Large intestine (tissue), 3 donors: ENCODE data around the gene EDA. TPM values are rescaled to one million over a fixed set of nuclear protein-coding genes. Genes with fewer than 3 reads are reported as not detected.

Experiments used
- DNase-seq, 2 donors: peaks; one replicate each; pipeline versions ENCODE4 v3.0.0 to v3.0.0-alpha.2; 2013
- H3K27ac ChIP-seq: one replicate; pipeline ENCODE4 v1.5.1; 2013; ENCODE audit warnings: low read length
- H3K27me3 ChIP-seq: 2 replicates; pipeline ENCODE4 v1.6.1; 2013; ENCODE audit warnings: low read length; ENCODE audit not compliant: control insufficient read depth, insufficient read depth
- H3K36me3 ChIP-seq: 2 replicates; pipeline ENCODE4 v1.6.1; 2013; ENCODE audit warnings: low read length; ENCODE audit not compliant: control insufficient read depth, insufficient read depth
- H3K4me1 ChIP-seq: one replicate; pipeline ENCODE4 v1.6.1; 2013; ENCODE audit warnings: low read length; ENCODE audit not compliant: control insufficient read depth, insufficient read depth
- H3K4me3 ChIP-seq: one replicate; pipeline ENCODE4 v1.5.1; 2013; ENCODE audit warnings: low read length
- H3K9me3 ChIP-seq: one replicate; pipeline ENCODE4 v1.6.1; 2013; ENCODE audit warnings: mild to moderate bottlenecking, low read depth, low read length, moderate library complexity; ENCODE audit not compliant: control insufficient read depth
- WGBS: methylation state at CpG from one replicate; pipeline ENCODE4 v1.1.5; 2013; ENCODE audit warnings: low lambda C conversion rate; ENCODE audit not compliant: insufficient coverage; 5-methylcytosine and 5-hydroxymethylcytosine counted together
- polyA plus RNA-seq: library from polyadenylated mRNA; unstranded; fragments of 120-200 nt; gene quantifications from one replicate; pipeline ENCODE4 v1.2.1, GENCODE V29; 2013

EDA gene
- polyA plus RNA-seq, 1 donor, result 25.1 TPM

GRCh38 chrX:70013466-70014381, 397.8 kb downstream of the EDA start:
- peak; percentile 44 to 73 for DNase-seq
- no peaks in the 10 kb centered on the region for H3K9me3 ChIP-seq
- peaks cover 11% of the 10 kb centered on the region for H3K4me1 ChIP-seq
- H3K27me3 ChIP-seq, result no peaks in the 10 kb centered on the region
- peak overlapping the region; percentile 73 for H3K27ac ChIP-seq
- no peak overlapping the region for H3K4me3 ChIP-seq
- no CpG with 5 or more reads among the region's 5 CpGs for WGBS
- no peaks in the 10 kb centered on the region for H3K36me3 ChIP-seq

DNA sequence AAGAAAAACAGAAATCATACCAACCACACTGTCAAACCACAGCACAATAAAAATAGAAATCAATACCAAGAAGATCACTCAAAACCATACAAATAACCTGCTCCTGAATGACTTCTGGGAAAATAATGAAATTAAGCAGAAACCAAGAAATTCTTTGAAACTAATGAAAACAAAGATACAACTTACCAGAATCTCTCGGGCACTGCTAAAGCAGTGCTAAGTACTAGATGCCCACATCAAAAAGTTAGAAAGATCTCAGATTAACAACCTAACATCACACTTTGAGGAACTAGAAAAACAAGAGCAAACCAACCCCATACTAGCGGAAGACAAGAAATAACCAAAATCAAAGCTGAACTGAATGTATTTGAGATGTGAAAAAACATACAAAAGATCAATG, 400.6 kb downstream of the EDA start:
- Histone ChIP-seq H3K4me3 (no peak overlapping the region), H3K27me3 (no peaks in the 10 kb centered on the region), H3K4me1 (peaks cover 11% of the 10 kb centered on the region), H3K9me3 (no peaks in the 10 kb centered on the region), H3K36me3 (no peaks in the 10 kb centered on the region), H3K27ac (no peak overlapping the region)
- DNase-seq, result no peak
- WGBS, result no CpG with 5 or more reads among the region's 2 CpGs

- Histone ChIP-seq H3K4me3 (no peak overlapping the region), H3K27me3 (no peaks in the 10 kb centered on the region), H3K4me1 (peaks cover 8% of the 10 kb centered on the region), H3K27ac (peak overlapping the region; percentile 77), H3K36me3 (no peaks in the 10 kb centered on the region), H3K9me3 (no peaks in the 10 kb centered on the region)
- DNase-seq, result peak; percentile 54 to 80
- WGBS, result no CpG with 5 or more reads among the region's 4 CpGs
Observed at GRCh38 chrX:70022616-70023015, 406.7 kb downstream of the EDA start.

DNA sequence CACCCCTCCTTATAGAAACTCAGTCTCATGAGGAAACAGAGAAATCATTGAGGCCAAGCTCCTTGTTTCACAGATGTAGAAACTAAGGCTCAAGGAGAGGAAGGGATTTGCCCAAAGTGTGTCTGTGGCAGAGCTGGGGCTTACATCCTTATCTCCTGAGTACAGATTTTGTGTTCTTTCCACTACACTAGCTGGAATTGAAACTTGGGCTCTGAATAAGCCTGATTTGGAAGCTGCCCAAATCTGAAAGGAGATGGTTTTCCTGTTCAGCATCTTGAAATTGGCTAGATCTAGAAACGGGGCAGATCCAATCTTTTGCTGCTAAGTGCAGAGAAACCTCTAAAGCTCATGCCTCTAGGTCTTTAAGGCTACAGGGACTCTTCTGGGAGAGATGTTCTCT, 409.6 kb downstream of the EDA start:
- Histone ChIP-seq H3K36me3 (no peaks in the 10 kb centered on the region), H3K27me3 (no peaks in the 10 kb centered on the region), H3K4me1 (peaks cover 8% of the 10 kb centered on the region), H3K4me3 (no peak overlapping the region), H3K27ac (no peak overlapping the region), H3K9me3 (no peaks in the 10 kb centered on the region)
- DNase-seq, result no peak
- no CpG with 5 or more reads among the region's 1 CpG for WGBS

DNA sequence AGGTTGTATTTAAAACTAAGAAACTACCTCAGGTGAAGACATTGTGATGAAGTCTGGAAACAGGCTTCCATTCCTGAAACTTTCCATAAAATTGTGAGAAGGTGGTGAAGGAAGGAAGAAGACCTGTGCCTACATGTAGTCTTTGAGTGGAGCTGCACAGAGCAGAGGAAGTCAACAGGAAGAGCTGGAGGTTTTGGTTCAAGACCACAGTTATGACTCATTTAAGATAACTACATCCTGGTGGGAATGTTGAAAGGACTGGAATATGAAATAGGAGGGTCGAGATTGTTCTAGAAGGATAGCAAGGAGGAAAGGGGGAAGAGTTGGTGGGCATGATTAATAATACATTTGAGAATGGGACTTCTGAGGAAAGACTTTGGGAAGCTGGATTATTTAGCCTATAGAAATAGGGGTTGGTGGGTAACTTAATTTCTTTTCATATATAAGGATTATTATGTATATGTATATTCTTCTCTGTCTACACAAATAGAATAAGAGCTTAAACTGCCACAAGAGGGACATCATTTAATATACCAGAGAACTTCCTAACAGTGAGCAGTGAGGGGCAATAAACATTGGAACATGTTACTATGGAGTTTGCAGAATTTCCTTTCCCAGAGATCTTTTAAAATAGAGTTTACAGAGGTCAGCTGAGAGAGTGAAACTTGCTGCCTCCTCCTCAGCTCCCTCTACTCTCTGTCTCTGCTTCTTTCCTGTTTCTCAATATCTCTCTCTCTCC, 410.4 kb downstream of the EDA start:
- no peak overlapping the region for H3K27ac ChIP-seq
- H3K36me3 ChIP-seq, result no peaks in the 10 kb centered on the region
- no peaks in the 10 kb centered on the region for H3K27me3 ChIP-seq
- H3K9me3 ChIP-seq, result no peaks in the 10 kb centered on the region
- WGBS, result no CpG with 5 or more reads among the region's 1 CpG
- DNase-seq, result no peak
- peaks cover 8% of the 10 kb centered on the region for H3K4me1 ChIP-seq
- H3K4me3 ChIP-seq, result no peak overlapping the region

GRCh38 chrX:70026851-70027200, 410.9 kb downstream of the EDA start:
- Histone ChIP-seq H3K27me3 (no peaks in the 10 kb centered on the region), H3K27ac (no peak overlapping the region), H3K4me1 (peaks cover 8% of the 10 kb centered on the region), H3K36me3 (no peaks in the 10 kb centered on the region), H3K4me3 (no peak overlapping the region), H3K9me3 (no peaks in the 10 kb centered on the region)
- WGBS, result no CpG with 5 or more reads among the region's 4 CpGs
- DNase-seq, result no peak

DNA sequence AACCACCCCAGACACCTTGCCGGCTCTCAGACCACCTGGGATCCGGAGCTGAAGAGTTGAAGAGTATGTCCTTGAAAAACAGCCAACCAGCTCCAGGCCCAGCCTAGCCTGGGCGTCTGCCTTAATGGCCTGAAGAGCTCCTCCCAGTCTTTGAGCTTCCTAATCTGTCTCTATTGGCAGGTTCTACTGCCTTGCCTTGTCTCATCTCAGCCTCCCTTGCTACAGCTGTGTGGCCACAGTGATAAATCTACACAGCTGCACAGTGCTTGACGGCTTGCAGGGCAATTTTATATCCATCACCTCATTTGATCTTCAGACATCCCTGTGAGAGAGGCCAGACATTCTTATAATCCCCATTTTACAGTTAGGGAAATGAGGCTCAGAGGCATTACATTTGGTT, 413.9 kb downstream of the EDA start:
- H3K27me3 ChIP-seq, result no peaks in the 10 kb centered on the region
- H3K4me3 ChIP-seq, result no peak overlapping the region
- no peaks in the 10 kb centered on the region for H3K4me1 ChIP-seq
- H3K36me3 ChIP-seq, result no peaks in the 10 kb centered on the region
- DNase-seq, result no peak
- WGBS, result no CpG with 5 or more reads among the region's 4 CpGs
- H3K9me3 ChIP-seq, result no peaks in the 10 kb centered on the region
- no peak overlapping the region for H3K27ac ChIP-seq

GRCh38 chrX:70030301-70030767, 414.4 kb downstream of the EDA start:
- no CpG with 5 or more reads among the region's 4 CpGs for WGBS

GRCh38 chrX:70032792-70033191, 416.9 kb downstream of the EDA start:
- Histone ChIP-seq H3K27me3 (no peaks in the 10 kb centered on the region), H3K4me3 (no peak overlapping the region), H3K4me1 (no peaks in the 10 kb centered on the region), H3K9me3 (no peaks in the 10 kb centered on the region), H3K36me3 (peaks cover 6% of the 10 kb centered on the region), H3K27ac (no peak overlapping the region)
- no peak for DNase-seq
- WGBS, result no CpG with 5 or more reads among the region's 2 CpGs

More at GRCh38 chrX:70030301-70030767, 414.4 kb downstream of the EDA start:
- no peak overlapping the region for H3K4me3 ChIP-seq
- H3K27me3 ChIP-seq, result no peaks in the 10 kb centered on the region
- H3K9me3 ChIP-seq, result no peaks in the 10 kb centered on the region
- DNase-seq, result peak; percentile 16 to 27
- no peaks in the 10 kb centered on the region for H3K36me3 ChIP-seq
- H3K4me1 ChIP-seq, result no peaks in the 10 kb centered on the region
- H3K27ac ChIP-seq, result no peak overlapping the region

DNA sequence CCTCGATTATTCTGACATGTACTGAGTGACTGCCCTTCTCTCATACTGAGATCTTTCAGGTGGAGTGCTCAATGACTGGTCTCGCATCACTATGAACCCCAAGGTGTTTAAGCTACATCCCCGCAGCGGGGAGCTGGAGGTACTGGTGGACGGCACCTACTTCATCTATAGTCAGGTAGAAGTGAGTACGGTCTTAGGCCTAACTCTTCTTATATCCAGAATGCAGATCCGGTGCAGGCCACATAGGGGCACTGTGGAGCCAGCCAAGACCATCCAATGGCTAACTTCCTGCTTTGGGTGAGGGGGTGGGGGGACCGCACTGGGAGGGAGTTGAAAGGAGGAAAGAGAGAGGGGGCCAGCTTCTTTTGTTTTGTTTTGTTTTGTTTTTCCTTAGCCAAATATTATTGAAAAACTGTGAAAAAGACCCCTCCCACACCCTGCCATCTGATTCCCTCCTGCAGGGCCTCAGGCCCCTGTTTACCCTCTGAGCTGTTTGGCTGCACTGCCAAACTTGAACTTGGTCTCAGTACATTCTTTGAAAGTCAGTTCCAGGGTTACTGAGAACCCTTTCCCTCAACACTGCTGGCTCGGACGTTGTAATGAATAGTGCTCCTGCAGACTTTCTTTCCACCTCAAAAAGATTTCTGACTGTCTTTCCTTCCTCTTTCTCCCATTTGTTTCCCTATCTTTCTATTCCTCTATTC, 417.6 kb downstream of the EDA start:
- no peak overlapping the region for H3K27ac ChIP-seq

More for the DNA sequence above, 417.6 kb downstream of the EDA start:
- no CpG with 5 or more reads among the region's 10 CpGs for WGBS
- H3K4me3 ChIP-seq, result no peak overlapping the region
- no peaks in the 10 kb centered on the region for H3K9me3 ChIP-seq
- DNase-seq, result no peak
- peaks cover 6% of the 10 kb centered on the region for H3K36me3 ChIP-seq
- H3K4me1 ChIP-seq, result no peaks in the 10 kb centered on the region
- no peaks in the 10 kb centered on the region for H3K27me3 ChIP-seq
